Neural crest cell (in vitro differentiated cells): ENCODE data around the gene WDR27. TPM values are rescaled to one million over a fixed set of nuclear protein-coding genes. Genes with fewer than 3 reads are reported as not detected.

Source experiments
- DNase-seq: peaks from one replicate; pipeline ENCODE4 v3.0.0; 2021; ENCODE audit warnings: low read depth, mixed read lengths, low spot score
- H3K27ac Mint-ChIP-seq: one replicate; pipeline ENCODE4 v1.8.0; 2021; ENCODE audit warnings: mild to moderate bottlenecking, mixed read lengths; ENCODE audit not compliant: unreplicated experiment
- H3K27me3 Mint-ChIP-seq: 2 replicates; pipeline ENCODE4 v1.8.0; 2021; ENCODE audit warnings: low read depth, mild to moderate bottlenecking, mixed read lengths
- H3K36me3 Mint-ChIP-seq: 2 replicates; pipeline ENCODE4 v1.8.0; 2021; ENCODE audit warnings: low read depth, mild to moderate bottlenecking, mixed read lengths
- H3K4me1 Mint-ChIP-seq: 2 replicates; pipeline ENCODE4 v1.8.0; 2021; ENCODE audit warnings: mixed read lengths
- H3K4me3 Mint-ChIP-seq: one replicate; pipeline ENCODE4 v1.8.0; 2021; ENCODE audit warnings: mild to moderate bottlenecking, mixed read lengths
- H3K9me3 Mint-ChIP-seq: 2 replicates; pipeline ENCODE4 v1.8.0; 2021; ENCODE audit warnings: mixed read lengths
- total RNA-seq: library from RNA; stranded (reverse); gene quantifications from 2 replicates; pipeline ENCODE4 v1.2.1, GENCODE V29; 2021
- TF ChIP-seq, protein P1 (sequence below): fragments of 200-600 bp; sonication (generic); conservative IDR thresholded peaks from 2 replicates; pipeline ENCODE4 v1.5.0; 2021; ENCODE audit warnings: antibody characterized with exemption, mild to moderate bottlenecking

The WDR27 gene
- total RNA-seq, 1 donor from 2014 or later = 103 TPM

DNA sequence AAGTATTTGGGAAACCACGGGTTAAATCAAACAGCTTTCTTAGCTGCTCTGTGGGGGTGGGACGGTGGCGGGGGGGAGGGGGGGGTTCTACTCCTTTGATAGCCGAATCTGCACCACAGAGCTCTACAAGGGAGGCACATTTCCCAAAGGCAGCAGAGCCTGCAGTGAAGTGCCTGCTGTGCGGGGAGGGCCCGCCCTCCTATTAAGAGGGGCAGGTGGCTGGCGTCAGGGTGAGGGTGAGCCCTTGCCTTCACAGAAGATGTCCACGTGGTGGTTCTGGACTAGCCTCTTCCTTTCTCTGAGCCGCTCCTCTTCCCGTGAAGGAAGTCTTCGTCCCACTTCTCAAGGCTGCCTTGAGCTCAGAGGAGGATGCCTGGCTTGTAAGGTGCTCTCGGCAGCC is 273.3 kb downstream of the WDR27 start:
- peaks cover 13% of the 10 kb centered on the region for H3K9me3 Mint-ChIP-seq
- peaks cover 30% of the 10 kb centered on the region for H3K36me3 Mint-ChIP-seq
- H3K27me3 Mint-ChIP-seq = no peaks in the 10 kb centered on the region
- TF ChIP-seq, protein P1, sequence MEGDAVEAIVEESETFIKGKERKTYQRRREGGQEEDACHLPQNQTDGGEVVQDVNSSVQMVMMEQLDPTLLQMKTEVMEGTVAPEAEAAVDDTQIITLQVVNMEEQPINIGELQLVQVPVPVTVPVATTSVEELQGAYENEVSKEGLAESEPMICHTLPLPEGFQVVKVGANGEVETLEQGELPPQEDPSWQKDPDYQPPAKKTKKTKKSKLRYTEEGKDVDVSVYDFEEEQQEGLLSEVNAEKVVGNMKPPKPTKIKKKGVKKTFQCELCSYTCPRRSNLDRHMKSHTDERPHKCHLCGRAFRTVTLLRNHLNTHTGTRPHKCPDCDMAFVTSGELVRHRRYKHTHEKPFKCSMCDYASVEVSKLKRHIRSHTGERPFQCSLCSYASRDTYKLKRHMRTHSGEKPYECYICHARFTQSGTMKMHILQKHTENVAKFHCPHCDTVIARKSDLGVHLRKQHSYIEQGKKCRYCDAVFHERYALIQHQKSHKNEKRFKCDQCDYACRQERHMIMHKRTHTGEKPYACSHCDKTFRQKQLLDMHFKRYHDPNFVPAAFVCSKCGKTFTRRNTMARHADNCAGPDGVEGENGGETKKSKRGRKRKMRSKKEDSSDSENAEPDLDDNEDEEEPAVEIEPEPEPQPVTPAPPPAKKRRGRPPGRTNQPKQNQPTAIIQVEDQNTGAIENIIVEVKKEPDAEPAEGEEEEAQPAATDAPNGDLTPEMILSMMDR = no peak
- peak overlapping the region; percentile 67 for H3K4me3 Mint-ChIP-seq
- peaks cover 28% of the 10 kb centered on the region for H3K4me1 Mint-ChIP-seq
- no peak for DNase-seq
- H3K27ac Mint-ChIP-seq = peak overlapping the region; percentile 81

DNA sequence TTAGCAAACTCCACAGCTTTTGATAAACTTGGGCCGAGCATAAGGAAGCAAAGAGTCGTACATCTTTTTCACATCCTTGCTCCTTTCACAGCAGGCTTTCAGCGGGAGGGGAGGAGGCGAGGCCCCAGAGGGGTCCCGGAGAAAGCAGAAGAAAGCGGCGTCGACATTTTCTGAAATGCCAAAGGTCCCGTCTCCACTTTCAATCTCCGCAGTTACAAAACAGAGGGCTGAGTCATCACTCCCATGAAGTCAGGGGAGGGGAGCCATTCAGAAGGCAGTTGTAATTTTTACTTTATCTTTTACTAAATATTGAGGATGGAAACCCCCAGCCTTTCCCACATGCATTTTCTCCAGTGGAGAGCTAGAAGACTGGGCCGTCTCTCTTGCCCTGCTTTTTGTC is 274.0 kb downstream of the WDR27 start:
- Mint-ChIP-seq H3K4me1 (peaks cover 28% of the 10 kb centered on the region), H3K27me3 (no peaks in the 10 kb centered on the region), H3K9me3 (peaks cover 12% of the 10 kb centered on the region), H3K4me3 (peak overlapping the region; percentile 56), H3K27ac (peak overlapping the region; percentile 96), H3K36me3 (peaks cover 26% of the 10 kb centered on the region)
- peak; percentile 30 for DNase-seq
- TF ChIP-seq, protein P1 = no peak

DNA sequence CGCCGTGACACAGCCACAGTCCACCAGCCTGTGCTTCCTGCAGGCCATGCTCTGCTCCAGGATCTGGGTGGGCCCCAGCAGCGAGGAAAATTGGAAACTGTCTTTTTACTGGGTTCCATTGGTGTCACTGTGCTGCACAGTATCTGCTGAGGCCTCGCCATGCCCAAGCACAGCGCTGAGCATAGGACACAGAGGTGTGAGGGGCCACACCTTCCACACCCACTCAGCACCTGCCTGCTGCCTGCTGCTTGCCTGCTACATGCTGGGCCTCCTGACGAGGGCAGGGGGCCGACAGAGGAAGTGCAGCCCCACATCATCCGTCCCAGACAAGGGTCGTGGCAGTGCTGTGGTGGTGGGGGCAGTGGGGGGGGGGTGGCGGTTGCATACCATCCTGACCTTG is 275.2 kb downstream of the WDR27 start:
- Mint-ChIP-seq H3K9me3 (peaks cover 6% of the 10 kb centered on the region), H3K4me1 (peaks cover 38% of the 10 kb centered on the region), H3K27ac (peak overlapping the region; percentile 96), H3K4me3 (no peak overlapping the region), H3K36me3 (peaks cover 17% of the 10 kb centered on the region), H3K27me3 (no peaks in the 10 kb centered on the region)
- DNase-seq = no peak
- TF ChIP-seq, protein P1 = no peak

GRCh38 chr6:169425628-169426370 is 276.0 kb downstream of the WDR27 start:
- no peak overlapping the region for H3K27ac Mint-ChIP-seq
- H3K9me3 Mint-ChIP-seq = peaks cover 7% of the 10 kb centered on the region
- DNase-seq = no peak
- no peaks in the 10 kb centered on the region for H3K27me3 Mint-ChIP-seq
- peaks cover 43% of the 10 kb centered on the region for H3K4me1 Mint-ChIP-seq
- H3K36me3 Mint-ChIP-seq = peaks cover 19% of the 10 kb centered on the region
- no peak overlapping the region for H3K4me3 Mint-ChIP-seq
- TF ChIP-seq, protein P1 = no peak

GRCh38 chr6:169424821-169425240 is 277.0 kb downstream of the WDR27 start:
- Mint-ChIP-seq H3K4me1 (peaks cover 46% of the 10 kb centered on the region), H3K9me3 (peaks cover 7% of the 10 kb centered on the region), H3K4me3 (no peak overlapping the region), H3K27me3 (no peaks in the 10 kb centered on the region), H3K27ac (no peak overlapping the region), H3K36me3 (peaks cover 14% of the 10 kb centered on the region)
- TF ChIP-seq, protein P1 = no peak
- DNase-seq = no peak
